ENCODE data around the gene CNIH4.
"Not testable (repeated sequence)": the region's sequence is repeated elsewhere in the genome, so short reads cannot be mapped to it uniquely, and the experiment has no call there.

Gene CNIH4

DNA sequence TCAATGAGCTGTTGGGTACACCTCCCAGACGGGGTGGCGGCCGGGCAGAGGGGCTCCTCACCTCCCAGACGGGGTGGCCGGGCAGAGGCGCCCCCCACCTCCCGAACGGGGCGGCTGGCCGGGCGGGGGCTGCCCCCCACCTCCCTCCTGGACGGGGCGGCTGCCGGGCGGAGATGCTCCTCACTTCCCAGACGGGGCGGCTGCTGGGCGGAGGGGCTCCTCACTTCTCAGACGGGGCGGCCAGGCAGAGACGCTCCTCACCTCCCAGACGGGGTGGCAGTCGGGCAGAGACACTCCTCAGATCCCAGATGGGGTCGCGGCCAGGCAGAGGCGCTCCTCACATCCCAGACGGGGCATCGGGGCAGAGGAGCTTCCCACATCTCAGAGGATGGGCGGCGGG lies 7.0 kb upstream of the CNIH4 start:
- not testable (repeated sequence) for DNase-seq

DNA sequence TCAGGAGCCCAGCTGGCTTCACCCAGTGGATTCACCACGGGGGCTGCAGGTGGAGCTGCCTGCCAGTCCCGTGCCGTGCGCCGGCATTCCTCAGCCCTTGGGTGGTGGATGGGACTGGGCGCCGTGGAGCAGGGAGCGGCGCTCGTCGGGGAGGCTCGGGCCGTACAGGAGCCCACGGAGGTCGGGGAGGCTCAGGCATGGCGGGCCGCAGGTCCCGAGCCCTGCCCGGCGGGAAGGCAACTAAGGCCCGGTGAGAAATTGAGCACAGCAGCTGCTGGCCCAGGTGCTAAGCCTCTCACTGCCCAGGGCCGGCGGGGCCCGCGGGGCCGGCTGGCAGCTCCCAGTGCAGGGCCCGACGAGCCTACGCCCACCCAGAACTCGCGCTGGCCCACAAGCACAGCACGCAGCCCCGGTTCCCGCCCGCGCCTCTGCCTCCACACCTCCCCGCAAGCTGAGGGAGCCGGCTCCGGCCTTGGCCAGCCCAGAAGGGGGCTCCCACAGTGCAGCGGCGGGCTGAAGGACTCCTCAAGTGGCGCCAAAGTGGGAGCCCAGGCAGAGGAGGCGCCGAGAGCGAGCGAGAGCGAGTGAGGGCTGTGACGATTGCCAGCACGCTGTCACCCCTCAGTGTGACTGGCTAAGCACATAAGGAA lies 4.1 kb upstream of the CNIH4 start:
- not testable (repeated sequence) for DNase-seq

DNA sequence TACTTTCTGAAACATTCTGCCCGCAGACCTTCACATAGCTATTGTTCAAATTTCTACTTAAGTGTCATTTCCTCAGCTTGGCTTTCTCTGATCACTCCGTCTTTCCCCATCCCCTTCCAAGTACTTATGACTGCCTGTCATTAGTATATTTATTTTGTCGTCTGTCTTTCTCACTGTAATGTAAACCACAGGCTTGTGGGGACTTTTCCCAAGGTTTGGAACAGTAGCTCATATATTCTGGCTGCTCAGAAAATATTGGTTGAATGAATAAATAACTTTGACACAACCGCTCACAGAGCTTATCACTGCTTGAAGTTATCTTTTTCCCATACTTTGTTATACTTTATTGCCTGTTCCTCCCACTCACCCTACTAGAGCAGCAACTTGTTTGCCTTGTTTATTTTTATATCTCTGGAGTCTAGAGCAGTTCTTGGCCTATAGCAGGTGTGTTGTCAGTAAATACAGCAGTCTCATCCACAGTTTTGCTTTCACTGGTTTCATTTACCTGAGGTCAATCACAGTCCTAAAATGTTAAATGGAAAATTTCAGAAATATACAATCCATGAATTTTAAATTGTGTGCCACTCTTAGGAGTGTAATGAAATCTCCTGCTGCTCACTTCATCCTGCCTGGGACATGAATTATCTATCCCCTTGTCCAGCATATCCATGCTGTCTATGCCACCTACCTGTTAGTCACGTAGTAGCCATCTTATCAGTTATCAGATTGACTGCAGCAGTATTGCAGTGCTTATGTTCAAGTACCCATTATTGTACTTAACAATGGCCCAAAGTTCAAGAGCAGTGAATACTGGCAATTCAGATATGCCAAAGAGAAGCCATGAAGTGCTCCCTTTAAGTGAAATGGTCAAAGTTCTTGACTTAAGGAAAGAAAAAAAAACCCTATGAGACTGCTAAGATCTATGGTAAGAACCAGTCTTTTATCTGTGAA lies 2.4 kb upstream of the CNIH4 start:
- DNase-seq: no peak

DNA sequence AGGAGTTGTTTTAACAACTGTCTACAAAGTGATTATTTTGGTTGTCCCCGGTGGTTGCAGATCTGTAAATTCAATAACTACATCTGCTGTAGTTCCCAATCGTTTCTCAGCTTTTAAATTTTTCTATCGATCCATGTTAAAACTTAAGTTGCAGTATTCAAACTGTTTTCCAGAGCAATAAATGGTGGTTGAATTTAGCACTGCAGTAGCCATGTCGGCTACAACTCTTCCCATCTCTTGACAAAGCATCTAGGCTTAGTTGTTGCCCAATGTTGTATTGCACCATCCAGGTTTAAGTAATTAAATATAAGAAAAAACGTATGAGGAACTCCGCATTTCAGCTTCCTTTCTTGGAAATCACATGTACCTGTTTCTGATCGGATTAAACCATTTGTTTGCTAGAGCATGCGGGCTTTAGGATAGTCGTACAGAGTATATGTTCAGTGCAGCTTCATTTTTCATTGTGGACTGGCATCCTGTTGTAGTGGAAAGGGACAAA lies 996 bp downstream of the CNIH4 start:
- DNase-seq: no peak

DNA sequence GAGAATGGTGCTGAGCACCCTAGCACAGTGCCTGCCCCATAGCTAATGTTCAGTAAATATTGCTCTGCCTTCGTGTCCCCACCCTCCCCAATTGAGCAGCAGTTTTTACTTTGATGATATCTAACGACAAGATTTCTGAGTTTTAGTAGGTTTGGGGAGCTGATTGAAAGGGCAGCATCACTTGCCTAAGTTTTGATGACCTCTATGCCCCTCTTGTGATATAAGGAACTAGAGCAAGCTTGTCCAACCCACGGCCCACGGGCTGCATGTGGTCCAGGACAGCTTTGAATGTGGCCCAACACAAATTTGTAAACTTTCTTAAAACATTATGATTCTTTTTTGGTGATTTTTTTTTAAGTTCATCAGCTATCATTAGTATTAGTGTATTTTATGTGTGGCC lies 1.6 kb downstream of the CNIH4 start:
- no peak for DNase-seq

DNA sequence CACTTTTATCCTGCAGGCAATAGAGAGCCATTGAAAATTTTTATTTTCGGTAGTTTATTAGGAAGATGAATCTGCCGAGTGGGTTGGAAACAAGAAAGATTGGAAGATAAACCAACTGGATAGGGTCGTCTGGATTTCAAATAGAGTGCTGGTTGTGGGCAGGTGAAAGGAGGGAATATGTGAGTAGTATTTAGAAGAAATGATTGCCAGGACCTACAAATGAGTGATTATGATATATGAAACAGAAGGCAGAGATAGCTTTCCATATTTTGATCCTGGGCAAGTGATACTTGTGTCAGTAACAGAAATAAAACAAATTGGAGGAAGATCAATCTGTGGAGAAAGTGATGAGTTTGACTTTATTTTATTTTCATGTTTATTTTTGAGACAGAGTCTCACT lies 2.5 kb downstream of the CNIH4 start:
- no peak for DNase-seq

DNA sequence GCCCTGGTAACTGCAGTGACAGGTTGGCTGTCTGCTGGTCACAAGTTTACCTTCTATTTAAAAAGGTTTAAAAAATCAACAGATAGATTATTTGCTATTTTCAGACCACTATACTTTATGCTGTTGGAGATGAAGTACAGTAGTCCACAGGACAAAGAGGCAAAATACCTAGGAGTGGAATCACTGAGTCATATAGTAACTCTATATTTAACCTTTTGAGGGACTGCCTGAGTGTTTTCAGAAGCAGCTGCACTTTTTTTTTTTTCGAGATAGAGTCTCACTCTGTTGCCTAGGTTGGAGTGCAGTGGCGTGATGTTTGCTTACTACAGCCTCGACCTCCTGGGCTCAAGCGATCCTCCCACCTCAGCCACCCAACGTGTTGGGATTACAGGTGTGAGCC lies 11.7 kb downstream of the CNIH4 start:
- no peak for DNase-seq

DNA sequence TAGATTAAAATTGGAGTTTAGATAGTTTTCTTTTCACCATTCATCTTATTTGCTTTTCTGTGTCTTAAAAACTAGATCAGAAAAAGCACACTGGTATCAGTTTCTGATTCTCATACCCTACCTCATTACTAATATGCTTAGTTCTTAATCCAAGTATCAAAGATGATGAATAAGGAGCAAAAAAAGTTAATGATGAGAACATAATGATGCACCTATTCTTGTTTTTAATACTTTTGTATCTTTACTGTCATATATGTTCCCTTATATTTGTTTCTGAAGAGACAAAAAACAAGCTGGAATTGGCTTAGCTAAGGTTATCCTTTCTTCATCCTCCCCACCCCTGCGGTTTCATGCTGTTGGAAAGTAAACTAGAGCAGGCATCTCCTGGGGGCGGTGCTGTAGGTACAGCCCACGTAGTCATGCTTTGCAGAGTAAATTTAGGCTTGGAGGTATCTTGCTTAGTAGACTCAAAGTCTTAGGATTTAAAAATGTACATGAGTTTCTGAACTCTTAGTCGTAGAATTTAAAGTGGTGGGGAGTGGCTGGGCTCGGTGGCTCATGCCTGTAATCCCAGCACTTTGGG lies 16.4 kb downstream of the CNIH4 start:
- no peak for DNase-seq

DNA sequence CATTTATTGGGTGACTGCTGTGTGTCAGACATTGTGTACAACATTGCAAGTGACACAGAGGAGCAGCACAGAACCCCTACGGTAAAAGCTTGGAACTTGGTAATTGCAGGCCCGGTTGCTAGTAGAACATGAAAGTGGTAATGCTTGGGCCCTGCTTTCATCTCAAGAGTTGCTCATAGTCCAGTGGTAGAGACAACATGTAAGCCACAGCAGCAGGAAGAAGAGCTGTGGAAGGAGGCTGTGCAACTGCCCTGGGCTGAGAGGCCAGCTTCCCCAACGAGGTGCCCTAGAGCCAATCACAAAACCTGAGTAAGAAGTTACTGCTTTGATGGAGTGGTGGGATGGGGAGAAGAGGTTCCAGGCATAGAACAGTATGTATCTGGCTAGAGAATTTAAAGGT lies 18.4 kb downstream of the CNIH4 start:
- DNase-seq: no peak

DNA sequence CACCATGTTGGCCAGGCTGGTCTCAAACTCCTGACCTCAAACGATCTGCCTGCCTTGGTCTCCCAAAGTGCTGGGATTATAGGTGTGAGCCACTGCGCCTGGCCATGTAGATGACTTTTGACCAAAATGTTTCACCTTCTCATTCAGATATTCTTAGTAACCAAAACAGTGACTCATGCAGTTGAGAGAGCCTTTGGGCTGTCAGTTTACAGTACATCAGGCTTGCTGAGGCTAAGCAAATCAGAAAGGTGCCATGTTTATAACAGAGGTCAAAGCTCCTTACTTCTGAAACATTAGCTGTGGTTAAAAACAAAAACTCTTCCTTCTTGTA lies 21.0 kb downstream of the CNIH4 start:
- no peak for DNase-seq

DNA sequence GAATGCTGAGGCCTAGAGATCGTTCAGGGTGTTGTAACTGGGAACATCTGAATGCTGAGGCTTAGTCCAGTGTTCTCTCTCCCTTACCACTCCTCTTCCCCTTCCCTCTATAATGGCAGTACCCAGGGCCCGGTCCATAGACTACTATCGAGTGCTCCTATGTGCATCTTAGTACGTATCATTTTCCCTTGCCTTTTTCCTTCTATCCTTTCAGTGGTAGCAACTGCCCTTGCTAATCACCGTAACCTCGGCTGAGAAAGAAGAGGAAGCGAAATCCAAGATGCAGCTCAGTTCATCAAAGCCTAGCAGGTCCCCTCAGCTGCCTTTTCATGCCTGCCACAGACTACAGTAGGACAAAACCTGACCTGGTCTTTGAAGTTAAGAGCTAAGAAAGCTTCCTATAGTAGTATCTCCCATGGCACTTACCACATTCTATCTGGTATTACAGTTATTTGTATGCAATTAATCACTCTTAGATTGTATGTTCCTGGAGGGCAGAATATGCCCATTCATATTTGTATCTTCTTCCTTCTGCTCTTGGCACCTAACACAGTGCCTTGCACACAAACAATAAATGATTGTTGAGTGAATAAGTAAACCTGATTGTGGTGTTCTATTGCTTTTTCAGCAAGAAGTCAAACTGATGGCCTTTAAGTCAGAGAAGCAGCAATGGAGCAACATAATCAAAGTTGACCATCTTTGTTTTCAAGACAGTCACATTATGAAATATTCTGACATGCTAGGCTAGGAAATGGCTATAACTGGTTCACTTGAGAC lies 22.4 kb downstream of the CNIH4 start:
- DNase-seq: no peak

DNA sequence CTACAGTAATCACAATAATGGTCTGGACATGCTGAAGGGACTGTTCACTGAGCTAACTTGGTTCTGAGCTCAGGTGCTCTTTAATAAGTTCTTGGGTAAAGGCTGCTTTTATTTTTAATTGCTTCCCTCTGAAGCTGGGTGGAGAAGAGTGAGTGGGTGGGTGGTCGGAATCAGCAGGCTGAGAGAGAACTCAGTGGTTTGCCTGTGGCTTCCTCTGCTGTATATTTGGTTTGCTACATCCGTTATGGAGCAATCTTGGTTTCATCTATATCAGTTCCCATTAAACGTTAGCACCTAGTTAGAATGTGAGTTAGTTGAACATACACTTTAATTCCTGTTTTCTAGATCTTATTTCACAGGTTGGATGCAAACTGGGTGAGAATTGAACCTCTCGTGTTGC lies 23.3 kb downstream of the CNIH4 start:
- DNase-seq: no peak

DNA sequence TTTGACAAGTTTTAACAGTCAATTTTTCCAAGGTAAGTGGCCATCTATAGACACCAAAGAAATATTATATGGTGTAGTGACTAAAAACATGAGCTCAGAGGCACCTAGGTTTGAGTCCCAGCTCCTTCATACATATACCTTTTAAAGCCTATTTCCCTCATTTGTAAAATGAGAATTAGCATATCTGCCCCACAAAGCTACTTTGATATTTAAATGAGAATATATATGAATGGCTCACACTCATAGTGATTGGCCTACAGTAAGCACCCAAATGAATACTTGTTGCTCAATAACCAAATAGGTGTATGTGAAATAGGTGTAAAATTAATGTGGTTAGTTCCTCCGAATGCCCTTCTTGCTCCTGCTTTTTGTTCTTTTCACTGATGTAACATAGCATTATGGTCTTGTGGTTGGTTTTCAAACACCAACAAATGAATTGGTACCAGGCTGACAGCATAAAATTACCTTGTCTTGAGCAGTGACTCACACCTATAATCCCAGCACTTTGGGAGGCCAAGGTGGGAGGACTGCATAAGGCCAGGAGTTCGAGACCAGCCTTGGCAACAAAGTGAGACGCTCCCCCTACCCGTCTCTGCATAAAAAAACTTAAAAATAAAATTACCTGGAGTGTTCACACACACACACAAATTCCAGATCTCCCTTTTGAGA lies 25.3 kb downstream of the CNIH4 start:
- DNase-seq: no peak

DNA sequence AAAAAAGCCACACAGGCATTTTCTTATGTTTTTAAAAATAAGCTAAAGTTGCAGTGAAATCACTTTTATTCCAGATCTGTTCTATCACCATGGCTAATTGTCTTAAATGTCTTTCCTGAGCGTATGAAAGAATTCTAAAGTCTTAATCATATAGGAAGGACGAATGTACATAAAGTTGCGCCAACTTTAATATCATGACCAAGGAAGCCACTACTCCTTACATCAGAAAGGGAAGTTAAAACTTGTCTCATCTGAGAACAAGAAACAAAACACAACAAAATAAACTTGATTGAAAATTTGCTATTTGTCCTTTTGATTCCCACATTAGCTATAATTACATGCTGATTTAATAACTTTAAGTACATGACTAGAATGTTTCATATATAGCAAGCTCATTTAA lies 26.5 kb downstream of the CNIH4 start:
- DNase-seq: no peak

DNA sequence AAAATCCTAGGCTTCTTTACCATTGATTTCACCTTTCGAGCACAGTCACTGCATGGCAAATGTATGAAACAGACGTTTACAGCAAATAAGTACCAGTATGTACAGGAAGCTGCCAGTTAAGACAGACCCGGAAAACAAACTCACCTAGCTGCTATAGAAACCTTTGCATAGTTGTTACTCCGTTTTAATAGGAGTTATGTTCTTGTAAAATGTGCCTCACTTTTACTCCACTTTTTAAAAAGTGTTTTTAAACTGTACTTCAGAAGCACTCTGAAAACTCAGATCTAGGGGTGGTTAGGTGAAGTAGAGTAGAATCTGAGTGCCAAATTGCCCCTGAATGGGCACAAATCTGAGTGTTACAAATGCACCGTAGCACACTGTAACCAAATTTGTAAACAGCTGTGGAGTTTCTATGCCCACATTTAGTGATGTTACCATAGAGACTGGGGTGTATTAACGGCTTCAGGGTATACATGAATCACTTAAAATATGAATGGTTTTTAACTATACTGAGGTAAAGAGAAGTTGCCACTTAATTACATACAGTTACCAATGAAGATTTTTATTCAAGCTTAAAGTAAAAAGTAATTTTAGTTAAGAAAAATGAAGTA lies 30.7 kb downstream of the CNIH4 start:
- no peak for DNase-seq

DNA sequence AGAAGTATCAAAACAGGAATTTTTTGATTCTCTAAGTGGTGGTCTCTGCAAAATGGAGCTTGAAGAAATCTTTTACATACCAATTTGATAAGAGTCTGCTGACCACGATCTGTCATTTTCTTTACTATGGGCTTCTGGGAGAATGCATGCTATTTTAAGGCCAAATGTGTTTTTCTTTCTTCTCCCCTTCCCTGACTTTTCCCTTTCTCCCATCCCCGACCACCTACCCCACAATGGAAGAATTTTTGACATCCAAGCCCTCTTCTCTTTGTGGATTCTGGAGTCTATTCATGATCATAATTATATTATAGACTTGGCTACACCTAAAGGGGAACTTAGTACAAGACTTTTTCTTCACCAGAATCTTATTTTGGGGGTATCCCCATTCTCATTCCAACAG lies 31.3 kb downstream of the CNIH4 start:
- no peak for DNase-seq

DNA sequence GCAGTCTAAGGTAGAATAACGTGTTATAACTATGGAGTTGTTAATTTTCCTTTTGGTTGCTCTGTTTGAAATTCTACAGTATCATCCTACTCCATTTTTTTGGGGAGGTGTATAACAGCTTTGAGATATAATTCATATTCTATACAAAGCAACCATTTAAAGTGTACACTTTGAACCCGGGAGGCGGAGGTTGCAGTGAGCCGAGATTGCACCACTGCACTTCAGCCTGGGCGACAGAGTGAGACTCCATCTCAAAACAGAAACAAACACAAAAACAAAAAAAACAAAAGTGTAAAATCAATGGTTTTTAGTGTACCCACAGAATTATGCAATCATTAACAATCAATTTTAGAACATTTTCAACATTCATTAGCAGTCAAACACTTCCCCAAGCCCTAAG lies 33.8 kb downstream of the CNIH4 start:
- no peak for DNase-seq

DNA sequence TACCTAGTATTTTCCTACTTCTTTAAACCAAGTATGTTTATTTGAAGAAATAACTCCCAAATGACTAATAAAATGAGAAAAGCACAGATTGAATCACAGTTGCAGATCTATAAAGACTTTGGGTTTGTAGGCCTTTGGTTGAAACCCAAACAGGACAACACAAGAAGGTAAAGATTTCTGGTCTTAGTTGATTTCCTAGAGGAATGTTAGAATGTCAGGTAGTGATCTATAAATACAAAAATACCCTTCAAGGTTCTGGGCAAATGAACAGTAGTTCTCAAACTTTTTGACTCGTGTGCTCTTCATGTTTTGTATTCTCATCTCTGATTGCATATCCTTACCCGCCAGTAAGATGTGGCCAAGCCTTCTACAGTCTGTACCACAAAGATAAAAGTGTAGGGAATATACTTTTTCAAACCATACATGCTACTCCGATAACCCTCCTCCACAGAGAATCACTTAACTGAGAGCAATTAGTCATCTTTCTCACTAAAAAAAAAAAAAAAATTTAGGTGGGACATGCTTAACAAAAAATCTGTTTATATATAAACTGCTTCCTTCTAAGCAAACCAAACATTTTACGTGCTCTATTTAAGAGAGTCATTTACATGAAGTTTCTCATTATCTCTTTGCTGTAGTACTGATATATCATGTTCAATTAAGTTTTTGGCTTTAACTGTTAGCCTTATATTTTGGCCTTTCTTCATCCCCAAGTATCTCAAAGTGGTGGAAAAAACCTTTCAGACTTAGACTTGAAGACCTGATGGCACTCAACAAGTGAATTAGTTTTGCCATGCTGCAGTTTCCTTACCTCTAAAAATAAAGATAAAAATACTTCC lies 36.0 kb downstream of the CNIH4 start:
- no peak for DNase-seq

DNA sequence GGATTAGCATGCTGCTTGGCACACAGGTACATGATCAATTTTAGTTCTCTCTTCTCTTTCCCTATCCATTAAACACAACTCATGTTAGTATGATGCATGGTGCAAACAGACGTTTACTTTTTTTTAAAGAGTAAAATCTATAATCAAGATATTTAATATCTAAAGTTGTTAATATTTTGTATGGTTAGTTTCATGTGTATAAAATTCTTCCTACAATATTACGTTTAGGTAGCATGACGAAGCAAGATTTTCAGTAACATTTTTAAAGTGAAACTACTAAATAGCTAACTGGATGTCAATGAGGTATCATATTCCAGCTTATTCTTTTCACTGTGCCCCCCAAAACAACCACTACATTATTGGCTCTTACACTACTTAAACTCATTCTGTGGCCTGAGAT lies 36.6 kb downstream of the CNIH4 start:
- no peak for DNase-seq

DNA sequence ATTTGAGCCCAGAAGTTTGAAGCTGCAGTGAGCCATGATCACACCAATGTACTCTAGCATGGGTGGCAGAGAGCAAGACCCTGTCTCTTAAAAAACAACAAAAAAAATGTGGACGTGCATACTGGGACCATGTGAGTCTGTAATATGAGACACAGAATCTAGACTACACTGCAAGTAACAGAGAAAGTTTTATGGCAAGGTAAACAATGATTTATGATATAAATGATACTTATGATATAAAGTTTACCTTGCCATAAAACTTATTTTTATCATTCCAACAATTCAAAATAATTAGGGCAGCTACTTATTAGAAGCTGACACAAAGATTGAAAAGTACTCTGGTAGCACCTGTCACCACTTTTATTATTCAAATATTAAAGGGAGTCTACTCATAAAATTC lies 43.2 kb downstream of the CNIH4 start:
- no peak for DNase-seq

DNA sequence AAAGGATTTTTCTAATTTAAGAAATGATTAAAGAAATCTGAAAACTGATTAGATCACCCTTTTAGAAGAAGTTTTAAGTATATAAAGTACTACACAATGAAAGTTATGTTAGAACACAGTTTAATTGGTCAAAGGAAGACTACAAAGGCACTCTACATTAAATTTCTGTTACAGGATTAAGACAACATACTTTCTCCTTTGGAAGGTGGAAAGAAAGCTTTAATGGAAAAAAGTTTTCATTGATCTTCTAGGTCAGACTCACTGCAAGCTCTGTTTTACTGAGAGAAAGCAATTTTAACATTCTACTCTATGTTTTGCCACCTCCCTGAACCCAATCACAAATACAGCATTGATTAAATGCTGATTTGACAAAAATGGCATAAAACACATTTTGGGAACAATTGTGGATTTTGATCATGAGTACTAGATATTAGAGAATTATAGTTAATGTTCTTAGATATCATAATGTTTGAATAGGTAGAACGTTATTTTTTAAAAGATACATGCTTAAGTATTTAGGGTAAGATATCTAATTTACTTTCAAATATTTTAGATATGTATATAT lies 45.9 kb downstream of the CNIH4 start:
- DNase-seq: no peak
